HepG2 (cell line): ENCODE data around the gene IL10. TPM values are rescaled to one million over a fixed set of nuclear protein-coding genes. Genes with fewer than 3 reads are reported as not detected.

Source experiments
- ATAC-seq: fragments of 200-7000 bp; cut with Tn5 transposase; 3 replicates; pipeline ENCODE4 v1.9.1; 2020; ENCODE audit warnings: mild to moderate bottlenecking, moderate library complexity
- BruUV-seq: library from RNA; stranded (reverse); fragments of 400-500 nt; replicated peaks from 2 replicates; lab custom pipeline; 2021; lab: Mats Ljungman, UMichigan
- CTCF ChIA-PET: fragments of 300-600 bp; formaldehyde crosslinking; extraction: SDS; loops from one replicate; lab custom pipeline; 2021; ENCODE audit warnings: low total read pairs, inconsistent platforms, low intra/inter-chr PET ratio; lab: Yijun Ruan, JAX
- POLR2A ChIA-PET: fragments of 350-600 bp; sonication (Branson Sonifier 250); formaldehyde crosslinking; loops from one replicate; lab custom pipeline; 2020; ENCODE audit warnings: antibody characterized with exemption, inconsistent platforms; lab: Yijun Ruan, JAX
- DNase-seq: peaks from one replicate; pipeline ENCODE4 v3.0.0-alpha.2; 2015; ENCODE audit warnings: low spot score
- FAIRE-seq: peaks from 3 replicates; lab custom pipeline; 2011; peaks lifted over from hg19 to GRCh38; lab: Jason Lieb, UNC
- H2AFZ ChIP-seq: one replicate; pipeline ENCODE4 v1.6.1; 2011; ENCODE audit warnings: low read length, inconsistent platforms
- H3K27ac ChIP-seq: fragments of 300-600 bp; 3 replicates; pipeline ENCODE4 v1.8.0; 2011; ENCODE audit warnings: mixed run types, mild to moderate bottlenecking, mixed read lengths, low read length, inconsistent platforms; ENCODE audit not compliant: insufficient read depth; ENCODE audit errors: extremely low read length
- H3K27me3 ChIP-seq, 2 experiments: fragments of 200-600 bp in 1 of 2; 2 replicates in 1 of 2; 3 replicates in 1 of 2; pipeline versions ENCODE4 v1.6.0 to v1.8.0; 2011; ENCODE audit warnings: low read length in 2 of 2, mild to moderate bottlenecking in 2 of 2, moderate library complexity in 2 of 2, inconsistent platforms in 1 of 2; ENCODE audit not compliant: insufficient read depth in 2 of 2, control insufficient read depth in 1 of 2
- H3K36me3 ChIP-seq, 2 experiments: fragments of 200-600 bp in 1 of 2; replicated peaks in 1 of 2; 2 replicates in 1 of 2; 3 replicates in 1 of 2; pipeline versions ENCODE4 v1.5.1 to v1.8.0; 2011; ENCODE audit warnings: low read length in 2 of 2, inconsistent platforms in 1 of 2; ENCODE audit not compliant: insufficient read depth in 2 of 2, control insufficient read depth in 1 of 2
- H3K4me1 ChIP-seq: 2 replicates; pipeline ENCODE4 v1.5.1; 2012; ENCODE audit warnings: low read length, inconsistent platforms; ENCODE audit not compliant: insufficient read depth
- H3K4me2 ChIP-seq: 2 replicates; pipeline ENCODE4 v1.6.0; 2011; ENCODE audit warnings: low read depth, low read length, inconsistent platforms
- H3K4me3 ChIP-seq, 3 experiments: fragments of 200-600 bp in 1 of 3; sonication (generic), shearing (Covaris generic) in 1 of 3; replicated peaks in 1 of 3; 2 replicates each; pipeline ENCODE4 v1.5.1; 2011 to 2016; ENCODE audit warnings: low read length in 3 of 3, inconsistent platforms in 2 of 3, low read depth in 2 of 3, mild to moderate bottlenecking in 2 of 3, control low read depth in 1 of 3, mixed read lengths in 1 of 3; ENCODE audit not compliant: insufficient read depth in 1 of 3
- H3K79me2 ChIP-seq: one replicate; pipeline ENCODE4 v1.6.1; 2011; ENCODE audit warnings: low read length, inconsistent platforms; ENCODE audit not compliant: insufficient read depth
- H3K9ac ChIP-seq: 2 replicates; pipeline ENCODE4 v1.6.0; 2011; ENCODE audit warnings: mild to moderate bottlenecking, low read depth, low read length, inconsistent platforms; ENCODE audit not compliant: insufficient read depth
- H3K9me3 ChIP-seq: 2 replicates; pipeline ENCODE4 v1.5.1; 2012; ENCODE audit warnings: mild to moderate bottlenecking, low read length
- H4K20me1 ChIP-seq: 2 replicates; pipeline ENCODE4 v1.6.0; 2011; ENCODE audit warnings: inconsistent platforms, mild to moderate bottlenecking, low read length, moderate library complexity; ENCODE audit not compliant: insufficient read depth
- AHR ChIP-seq: IDR thresholded peaks from 2 replicates; pipeline ENCODE4 v1.6.1; 2018; ENCODE audit warnings: missing genetic modification reagents, missing compliant biosample characterization
- AKAP8 ChIP-seq: sonication (generic); formaldehyde crosslinking; IDR thresholded peaks from 2 replicates; pipeline ENCODE4 v1.5.1; 2020; ENCODE audit warnings: mild to moderate bottlenecking, missing genetic modification reagents
- BHLHE40 ChIP-seq: IDR thresholded peaks from 2 replicates; pipeline ENCODE4 v1.6.1; 2011; ENCODE audit warnings: low read length, improper control_type of control experiment
- CHCHD3 ChIP-seq: sonication (generic); formaldehyde crosslinking; IDR thresholded peaks from 2 replicates; pipeline ENCODE4 v1.8.0; 2022; ENCODE audit warnings: mild to moderate bottlenecking, missing genetic modification reagents, moderate library complexity
- HES4 ChIP-seq: sonication (generic); formaldehyde crosslinking; IDR thresholded peaks from 2 replicates; pipeline ENCODE4 v1.9.0; 2021; ENCODE audit warnings: mild to moderate bottlenecking, missing genetic modification reagents, borderline replicate concordance
- HOXA3 ChIP-seq: sonication (generic); formaldehyde crosslinking; IDR thresholded peaks from 2 replicates; pipeline ENCODE4 v1.5.0; 2020; ENCODE audit warnings: missing genetic modification reagents
- KDM6A ChIP-seq: IDR thresholded peaks from 2 replicates; pipeline ENCODE4 v1.6.1; 2016; ENCODE audit warnings: low read depth
- PHB2 ChIP-seq: fragments of 450-650 bp; IDR thresholded peaks from 2 replicates; pipeline ENCODE4 v1.6.1; 2018; ENCODE audit not compliant: partially characterized antibody
- PRDM4 ChIP-seq: sonication (generic); formaldehyde crosslinking; IDR thresholded peaks from 2 replicates; pipeline ENCODE4 v1.9.0; 2021; ENCODE audit warnings: missing genetic modification reagents, borderline replicate concordance
- RXRA ChIP-seq: sonication (generic); formaldehyde crosslinking; IDR thresholded peaks from 2 replicates; pipeline ENCODE4 v1.5.1; 2020; ENCODE audit warnings: missing genetic modification reagents
- SRF ChIP-seq: IDR thresholded peaks from 2 replicates; pipeline ENCODE4 v1.6.1; 2011; ENCODE audit warnings: mild to moderate bottlenecking, low read depth, low read length, moderate library complexity
- SYNCRIP ChIP-seq: fragments of 200-400 bp; formaldehyde crosslinking; IDR thresholded peaks from 2 replicates; pipeline ENCODE4 v1.6.1; 2018; ENCODE audit warnings: mild to moderate bottlenecking, low read depth, low read length; ENCODE audit not compliant: insufficient read depth
- YEATS4 ChIP-seq: sonication (generic); formaldehyde crosslinking; IDR thresholded peaks from 2 replicates; pipeline ENCODE4 v1.4.0; 2020; ENCODE audit warnings: missing genetic modification reagents, borderline replicate concordance
- ZNF670 ChIP-seq: sonication (generic); formaldehyde crosslinking; IDR thresholded peaks from 2 replicates; pipeline ENCODE4 v1.8.0; 2022; ENCODE audit warnings: mild to moderate bottlenecking, missing genetic modification reagents, borderline replicate concordance
- WGBS: methylation state at CpG from one replicate; pipeline ENCODE4 v1.1.6; 2017; ENCODE audit warnings: low lambda C conversion rate; 5-methylcytosine and 5-hydroxymethylcytosine counted together
- in situ Hi-C: cut with HindIII; loops from 2 replicates; pipeline ENCODE4 v1.10.0; 2017; ENCODE audit warnings: low pct_unique_long_range_greater_than_20kb; ENCODE audit not compliant: extremely low pct_ligation_motif_present
- intact Hi-C: fragments of 100-400 bp; cut with micrococcal nuclease; formaldehyde crosslinking; loops from one replicate; pipeline ENCODE4 v1.10.0; 2022; ENCODE audit not compliant: unreplicated experiment
- polyA plus RNA-seq, 8 experiments: library from polyadenylated mRNA; depleted of rRNA in 3 of 8; stranded (reverse) in 7 of 8; unstranded in 1 of 8; fragments of >200 nt; fragmentation: Illumina TruSeq in 4 of 8; extraction: Trizol in 4 of 8; gene quantifications; 2 replicates each; pipeline versions ENCODE4 v1.2.1 to v1.2.3, GENCODE V29; 2011 to 2016; ENCODE audit warnings: low read depth in 4 of 8, missing spikeins in 1 of 8, mixed read lengths in 1 of 8; ENCODE audit not compliant: insufficient read depth in 1 of 8
- total RNA-seq, 5 experiments: library from RNA; depleted of rRNA; stranded (reverse); fragments of >200 nt; fragmentation: Illumina TruSeq; extraction: Trizol; gene quantifications; 2 replicates each; pipeline ENCODE4 v1.2.3, GENCODE V29; 2016; ENCODE audit warnings: low read depth in 1 of 5

Gene IL10
- total and polyA plus RNA-seq, 2 of the 13 experiments (the other 11 are each of a cell fraction or from before 2014, with no cell fraction given) = not detected

GRCh38 chr1:206782448-206782847 is 10.2 kb upstream of the IL10 start:
- H3K9ac ChIP-seq = no peak overlapping the region
- TF ChIP-seq AHR (CRISPR knock-in tag) (no peak), PRDM4 (CRISPR knock-in tag) (no peak), KDM6A (no peak), HOXA3 (CRISPR knock-in tag) (no peak), ZNF670 (CRISPR knock-in tag) (no peak), PHB2 (no peak), HES4 (CRISPR knock-in tag) (no peak), BHLHE40 (no peak), YEATS4 (CRISPR knock-in tag) (no peak), SRF (no peak), RXRA (CRISPR knock-in tag) (no peak), SYNCRIP (no peak), AKAP8 (CRISPR knock-in tag) (no peak), CHCHD3 (CRISPR knock-in tag) (no peak)
- intact Hi-C loops = no loop called here
- no TSS peak for BruUV-seq
- H3K4me1 ChIP-seq = no peaks in the 10 kb centered on the region
- FAIRE-seq (no peak), ATAC-seq (no peak), DNase-seq (no peak)
- in situ Hi-C loops = no loop called here
- H3K9me3 ChIP-seq = no peaks in the 10 kb centered on the region
- H3K27me3 ChIP-seq = peaks cover 3 to 24% of the 10 kb centered on the region in 2 experiments; a peak in 2 of 5 replicates
- H3K27ac ChIP-seq = no peak overlapping the region
- ChIA-PET POLR2A (no interaction called here), CTCF (no interaction called here)
- no peaks in the 10 kb centered on the region for H3K36me3 ChIP-seq
- H4K20me1 ChIP-seq = no peaks in the 10 kb centered on the region
- no peak overlapping the region for H3K4me3 ChIP-seq
- no peak overlapping the region for H3K4me2 ChIP-seq
- WGBS = 80% methylated on average over 1 of the region's 2 CpGs
- H2AFZ ChIP-seq = no peak overlapping the region
- no peaks in the 10 kb centered on the region for H3K79me2 ChIP-seq
